Heart left ventricle (tissue), 16 donors: ENCODE measurements around the gene SCAF1. TPM values are rescaled to one million over a fixed set of nuclear protein-coding genes. Genes with fewer than 3 reads are reported as not detected.

Source experiments
- ATAC-seq, 4 donors: fragments of 200-7000 bp; cut with Tn5 transposase; one replicate each; pipeline ENCODE4 v1.9.1; 2020 to 2022; ENCODE audit warnings: moderate library complexity in 4 of 4, mild to moderate bottlenecking in 3 of 4, moderate number of reproducible peaks in 1 of 4
- DNase-seq, 5 donors: peaks; one replicate each; pipeline ENCODE4 v3.0.0-alpha.2; 2020
- H3K27ac ChIP-seq, 12 donors: fragments of 200-600 bp; sonication (generic) in 4 of 12; one replicate each; pipeline versions ENCODE4 v1.5.0 to v1.8.0; 2016 to 2022; ENCODE audit warnings: mild to moderate bottlenecking in 2 of 12
- H3K27me3 ChIP-seq, 9 donors: fragments of 200-600 bp; sonication (generic) in 2 of 9; one replicate each; pipeline versions ENCODE4 v1.5.1 to v1.8.0; 2016 to 2022; ENCODE audit warnings: mild to moderate bottlenecking in 3 of 9
- H3K36me3 ChIP-seq, 9 donors: fragments of 200-600 bp; sonication (generic) in 2 of 9; one replicate each; pipeline versions ENCODE4 v1.5.0 to v1.8.0; 2018 to 2022; ENCODE audit warnings: mild to moderate bottlenecking in 2 of 9
- H3K4me1 ChIP-seq, 12 donors: fragments of 200-600 bp; sonication (generic) in 4 of 12; one replicate each; pipeline versions ENCODE4 v1.5.0 to v1.8.0; 2016 to 2022; ENCODE audit warnings: mild to moderate bottlenecking in 3 of 12
- H3K4me3 ChIP-seq, 12 donors: fragments of 200-600 bp; sonication (generic) in 4 of 12; one replicate each; pipeline versions ENCODE4 v1.5.0 to v1.8.0; 2017 to 2022; ENCODE audit warnings: mild to moderate bottlenecking in 9 of 12, moderate library complexity in 4 of 12
- H3K9me3 ChIP-seq, 12 donors: fragments of 200-600 bp; sonication (generic) in 4 of 12; one replicate each; pipeline versions ENCODE4 v1.5.0 to v1.8.0; 2016 to 2022; ENCODE audit warnings: mild to moderate bottlenecking in 1 of 12
- CTCF ChIP-seq, 12 donors: fragments of 200-600 bp; sonication (generic) in 4 of 12; IDR thresholded peaks; one replicate each; pipeline versions ENCODE4 v1.5.0 to v1.8.0; 2018 to 2022; ENCODE audit warnings: antibody characterized with exemption in 12 of 12, mild to moderate bottlenecking in 5 of 12
- POLR2A ChIP-seq, 2 donors: fragments of 450-650 bp; IDR thresholded peaks; one replicate each; pipeline ENCODE4 v1.6.1; 2017; ENCODE audit warnings: antibody characterized with exemption in 2 of 2, mild to moderate bottlenecking in 2 of 2, moderate library complexity in 2 of 2
- WGBS, 4 donors: extraction: QIAGEN DNeasy Blood & Tissue Kit in 2 of 4; methylation state at CpG; one replicate each; pipeline versions ENCODE4 v1.1.5 to v1.1.7; 2013 to 2018; 5-methylcytosine and 5-hydroxymethylcytosine counted together
- intact Hi-C, 10 donors: fragments of 100-400 bp; cut with DNase I; formaldehyde crosslinking; loops; one replicate each; pipeline versions ENCODE4 v1.11.1 to v1.14.2; 2022
- polyA plus RNA-seq, 2 donors: library from polyadenylated mRNA; stranded (reverse); fragments of 200-250 nt; gene quantifications; one replicate each; pipeline ENCODE4 v1.2.3, GENCODE V29; 2013
- total RNA-seq, 9 donors: library from RNA; depleted of rRNA in 2 of 9; stranded (reverse); fragments of >200 nt in 2 of 9; fragmentation: NEBNext Ultra II Directional in 3 of 9; extraction: Animal tissue kit (Norgen Biotek cat#: 25700) in 3 of 9; gene quantifications; one replicate each; pipeline versions ENCODE4 v1.1.0 to v1.2.4, GENCODE V29; 2016 to 2023
- donor health status: ischemic (EF 13 %, LVEDD 7.1; RV severe dilation, severe dysfunction).
- donor health status: healthy with polysubstance abuse.
- donor health status: DM: no; HTN: yes; CAD: no.
- donor health status: DM: no; HTN: no; CAD: no.
- donor health status: ischemic (EF 25% LVEDD 6.9; RV normal size, moderate dysfunction).
- donor health status: ischemic (EF 25% LVEDD 5.7; RV mildly dilated, moderate dysfunction).
- donor health status: healthy.
- donor health status: DM: yes; HTN: yes; CAD: no.
- donor health status: ischemic (EF 35%, LVEDD 5.7; RV mildly dilated, moderate dysfunction).
- donor health status: nonischemic (EF 11% LVEDD 7.7; RV severe dilation, severe dysfunction).
- donor health status: DM: yes; HTN: yes; CAD: no.
- donor health status: PGD.
- donor health status: ischemic (EF 29% LVEDD 5.4; RV normal size, mild dysfunction).
- donor health status: nonischemic (EF 23%, LVEDD 6.1; RV moderate dilation, normal function).

Gene SCAF1
- total and polyA plus RNA-seq, 11 donors, result 24.5 to 52.8 (median 44.0) TPM

DNA sequence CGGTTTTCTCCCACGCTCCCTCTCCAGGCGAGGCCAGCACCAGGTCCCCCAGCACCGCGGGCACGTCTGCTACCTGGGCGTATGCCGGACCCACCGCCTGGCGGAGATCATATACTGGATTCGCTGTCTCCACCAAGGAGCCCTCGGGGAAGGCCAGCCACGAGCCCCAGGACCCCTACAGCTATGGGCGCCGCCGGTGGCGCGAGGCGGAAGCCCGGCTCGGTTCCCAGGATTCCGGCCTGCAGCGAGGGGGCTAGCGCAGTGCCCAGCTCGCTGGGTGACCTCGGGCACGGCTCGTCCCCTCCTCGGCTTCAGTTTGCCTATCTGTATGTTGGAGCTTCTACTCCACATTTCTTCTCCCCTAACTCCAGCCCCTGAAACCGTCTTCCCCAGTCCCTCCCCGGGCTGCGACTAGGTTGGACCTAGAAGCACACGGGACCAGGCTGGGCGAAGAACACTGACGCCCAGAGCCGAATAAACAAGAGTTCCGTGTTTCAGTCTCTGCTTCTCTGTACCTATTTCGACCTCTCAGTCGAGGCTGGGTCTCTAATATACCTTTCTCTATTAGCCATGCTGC is 48.2 kb downstream of the SCAF1 start:
- no peak for DNase-seq
- H3K4me1 ChIP-seq, result peaks cover 0 to 56% (median 32%) of the 10 kb centered on the region in 12 donors

GRCh38 chr19:49690656-49691242 is 48.7 kb downstream of the SCAF1 start, which contains the start of gene CPT1C:
TSS of gene CPT1C (plus strand) at chr19:49691116. CDS start at chr19:49692253, 1,137 bp downstream.
- WGBS, 4 donors, result 1 to 3% (median 2%) methylated on average over 37 to 38 of the region's 38 CpGs
- TF ChIP-seq CTCF (IDR thresholded peaks at IDR 0.05), result no peak
- TF ChIP-seq POLR2A (IDR thresholded peaks at IDR 0.05), result peak in 1 of 2 donors; percentile 43
- Histone ChIP-seq H3K4me3 (peak within 1 kb of the TSS; percentile 25 to 71 (median 58)), H3K27me3 (peaks cover 0 to 27% (median 0%) of the 10 kb centered on the region in 9 donors), H3K9me3 (no peaks in the 10 kb centered on the region), H3K36me3 (peaks cover 0 to 17% (median 13%) of the 10 kb centered on the region in 9 donors), H3K27ac (peak within 1 kb of the TSS; percentile 20 to 85 (median 64)), H3K4me1 (peaks cover 0 to 50% (median 30%) of the 10 kb centered on the region in 12 donors)
- peak; percentile 80 to 86 (median 83) for DNase-seq
- intact Hi-C loops, result loop anchor here in 1 of 10 donors (5.0 kb wide), 1 partner anchor 72 kb away; the partner anchor contains the start of gene TSKS
- ATAC-seq, result peak; percentile 54 to 85 (median 75)

More for the DNA sequence above, 48.2 kb downstream of the SCAF1 start:
- intact Hi-C loops, result loop anchor here in 1 of 10 donors (5.0 kb wide), 1 partner anchor 72 kb away; the partner anchor contains the start of gene TSKS
- peak overlapping the region; percentile 25 to 71 (median 58) for H3K4me3 ChIP-seq
- 7 to 15% (median 11%) methylated on average over 26 to 39 of the region's 39 CpGs for WGBS, 4 donors
- peaks cover 0 to 22% (median 19%) of the 10 kb centered on the region in 9 donors for H3K36me3 ChIP-seq
- H3K9me3 ChIP-seq, result no peaks in the 10 kb centered on the region
- TF ChIP-seq CTCF (IDR thresholded peaks at IDR 0.05) (peak in 1 of 12 donors; percentile 31), POLR2A (IDR thresholded peaks at IDR 0.05) (no peak)
- H3K27ac ChIP-seq, result peak overlapping the region; percentile 20 to 85 (median 64)
- ATAC-seq, result peak in 3 of 4 donors; percentile 3 to 6 (median 5)
- H3K27me3 ChIP-seq, result peaks cover 0 to 27% (median 0%) of the 10 kb centered on the region in 9 donors

GRCh38 chr19:49691243-49692146 is 49.5 kb downstream of the SCAF1 start:
- peaks cover 0 to 27% (median 0%) of the 10 kb centered on the region in 9 donors for H3K27me3 ChIP-seq
- ATAC-seq, result peak; percentile 3 to 59 (median 39)
- peaks cover 0 to 9% (median 6%) of the 10 kb centered on the region in 9 donors for H3K36me3 ChIP-seq
- H3K4me1 ChIP-seq, result peaks cover 0 to 44% (median 25%) of the 10 kb centered on the region in 12 donors
- peak overlapping the region in 4 of 12 donors; percentile 55 to 82 (median 67) for H3K27ac ChIP-seq
- intact Hi-C loops, result loop anchor here in 1 of 10 donors (5.0 kb wide), 1 partner anchor 71 kb away; the partner anchor contains the start of gene TSKS
- H3K4me3 ChIP-seq, result peak overlapping the region; percentile 25 to 71 (median 58)
- TF ChIP-seq CTCF (IDR thresholded peaks at IDR 0.05), result no peak
- no peak for TF ChIP-seq POLR2A (IDR thresholded peaks at IDR 0.05)
- DNase-seq, result peak in 4 of 5 donors; percentile 66 to 79 (median 76)
- 11 to 17% (median 13%) methylated on average over 26 to 39 of the region's 39 CpGs for WGBS, 4 donors
- H3K9me3 ChIP-seq, result no peaks in the 10 kb centered on the region
